Liver (tissue), 9 donors: ENCODE results near the gene LYST. TPM values are rescaled to one million over a fixed set of nuclear protein-coding genes. Genes with fewer than 3 reads are reported as not detected.

ENCODE experiments used
- DNase-seq: peaks from one replicate; pipeline ENCODE4 v3.0.0-alpha.2; 2017; ENCODE audit warnings: low spot score
- H3K27ac ChIP-seq, 2 donors: one replicate each; pipeline ENCODE4 v1.7.0; 2013; ENCODE audit warnings: inconsistent platforms in 2 of 2, low read length in 2 of 2, control low read depth in 1 of 2, low read depth in 1 of 2, mild to moderate bottlenecking in 1 of 2
- H3K27me3 ChIP-seq, 4 donors: one replicate each; pipeline versions ENCODE4 v1.6.1 to v1.7.0; 2013; ENCODE audit warnings: low read length in 3 of 4, inconsistent platforms in 1 of 4, mild to moderate bottlenecking in 1 of 4, moderate library complexity in 1 of 4; ENCODE audit not compliant: control insufficient read depth in 4 of 4, insufficient read depth in 4 of 4
- H3K36me3 ChIP-seq, 4 donors: one replicate each; pipeline versions ENCODE4 v1.6.1 to v1.7.0; 2013; ENCODE audit warnings: low read length in 3 of 4, mild to moderate bottlenecking in 3 of 4, low read depth in 1 of 4, moderate library complexity in 1 of 4; ENCODE audit not compliant: control insufficient read depth in 4 of 4, insufficient read depth in 3 of 4
- H3K4me1 ChIP-seq, 4 donors: one replicate each; pipeline versions ENCODE4 v1.6.1 to v1.7.0; 2013; ENCODE audit warnings: low read length in 3 of 4, mild to moderate bottlenecking in 3 of 4, moderate library complexity in 1 of 4; ENCODE audit not compliant: control insufficient read depth in 4 of 4, insufficient read depth in 4 of 4
- H3K4me3 ChIP-seq, 3 donors: one replicate each; pipeline versions ENCODE4 v1.6.1 to v1.7.0; 2013; ENCODE audit warnings: low read length in 3 of 3, control low read depth in 1 of 3, low read depth in 1 of 3, mild to moderate bottlenecking in 1 of 3
- H3K9ac ChIP-seq, 2 donors: one replicate each; pipeline ENCODE4 v1.7.0; 2013; ENCODE audit warnings: low read length in 2 of 2, mild to moderate bottlenecking in 2 of 2, moderate library complexity in 2 of 2, control low read depth in 1 of 2, low read depth in 1 of 2
- H3K9me3 ChIP-seq, 4 donors: one replicate each; pipeline versions ENCODE4 v1.6.1 to v1.7.0; 2013; ENCODE audit warnings: low read length in 3 of 4; ENCODE audit not compliant: control insufficient read depth in 4 of 4
- EGR1 ChIP-seq, 2 donors: IDR thresholded peaks; 2 replicates each; pipeline ENCODE4 v1.6.1; 2016 to 2018; ENCODE audit warnings: antibody characterized with exemption in 2 of 2, low read depth in 2 of 2
- FOXA1 ChIP-seq: IDR thresholded peaks from 2 replicates; pipeline ENCODE4 v1.6.1; 2016; ENCODE audit warnings: antibody characterized with exemption
- FOXA2 ChIP-seq: IDR thresholded peaks from 2 replicates; pipeline ENCODE4 v1.6.1; 2016; ENCODE audit warnings: antibody characterized with exemption
- GABPA ChIP-seq, 2 donors: IDR thresholded peaks in 1 of 2; conservative IDR thresholded peaks in 1 of 2; 2 replicates each; pipeline ENCODE4 v1.6.1; 2016; ENCODE audit warnings: antibody characterized with exemption in 2 of 2, mild to moderate bottlenecking in 1 of 2, moderate library complexity in 1 of 2
- HNF4G ChIP-seq: IDR thresholded peaks from 2 replicates; pipeline ENCODE4 v1.6.1; 2016; ENCODE audit warnings: antibody characterized with exemption
- JUND ChIP-seq, 2 donors: IDR thresholded peaks; 2 replicates each; pipeline ENCODE4 v1.6.1; 2016; ENCODE audit warnings: antibody characterized with exemption in 2 of 2
- NR2F2 ChIP-seq: IDR thresholded peaks from 2 replicates; pipeline ENCODE4 v1.6.1; 2016; ENCODE audit warnings: antibody characterized with exemption
- RXRA ChIP-seq, 2 donors: IDR thresholded peaks; 2 replicates each; pipeline ENCODE4 v1.6.1; 2017 to 2018; ENCODE audit warnings: antibody characterized with exemption in 2 of 2, mild to moderate bottlenecking in 1 of 2
- SP1 ChIP-seq: IDR thresholded peaks from 2 replicates; pipeline ENCODE4 v1.6.1; 2018; ENCODE audit warnings: antibody characterized with exemption, mild to moderate bottlenecking
- TAF1 ChIP-seq: conservative IDR thresholded peaks from 2 replicates; pipeline ENCODE4 v1.6.1; 2016; ENCODE audit warnings: antibody characterized with exemption, mild to moderate bottlenecking
- YY1 ChIP-seq: IDR thresholded peaks from 2 replicates; pipeline ENCODE4 v1.6.1; 2016; ENCODE audit warnings: antibody characterized with exemption, mild to moderate bottlenecking
- WGBS: extraction: QIAGEN DNeasy Blood & Tissue Kit; methylation state at CpG from one replicate; pipeline ENCODE4 v1.1.7; 2013; 5-methylcytosine and 5-hydroxymethylcytosine counted together
- polyA plus RNA-seq, 2 donors: library from polyadenylated mRNA; stranded (reverse) in 1 of 2; unstranded in 1 of 2; fragments of 200-250 nt in 1 of 2; fragments of >200 nt in 1 of 2; fragmentation: Nextera tagmentation in 1 of 2; extraction: Ambion mirVana in 1 of 2; gene quantifications; one replicate each; pipeline versions ENCODE4 v1.2.1 to v1.2.3, GENCODE V29; 2013 to 2015
- total RNA-seq, 2 donors: library from RNA; depleted of rRNA; stranded (reverse); fragments of >200 nt; gene quantifications; one replicate each; pipeline ENCODE4 v1.2.3, GENCODE V29; 2014
- TF ChIP-seq, protein P1 (sequence below): IDR thresholded peaks from 2 replicates; pipeline ENCODE4 v1.6.1; 2016; ENCODE audit warnings: antibody characterized with exemption, mild to moderate bottlenecking
- TF ChIP-seq, protein P2 (sequence below): IDR thresholded peaks from 2 replicates; pipeline ENCODE4 v1.6.1; 2016; ENCODE audit warnings: antibody characterized with exemption
- donor health status: healthy.
- donor health status: healthy.
- donor health status: healthy.
- donor health status: healthy.
- donor health status: healthy.

The LYST gene
- total and polyA plus RNA-seq, 4 donors: 3.4 to 45.9 (median 14.2) TPM

DNA sequence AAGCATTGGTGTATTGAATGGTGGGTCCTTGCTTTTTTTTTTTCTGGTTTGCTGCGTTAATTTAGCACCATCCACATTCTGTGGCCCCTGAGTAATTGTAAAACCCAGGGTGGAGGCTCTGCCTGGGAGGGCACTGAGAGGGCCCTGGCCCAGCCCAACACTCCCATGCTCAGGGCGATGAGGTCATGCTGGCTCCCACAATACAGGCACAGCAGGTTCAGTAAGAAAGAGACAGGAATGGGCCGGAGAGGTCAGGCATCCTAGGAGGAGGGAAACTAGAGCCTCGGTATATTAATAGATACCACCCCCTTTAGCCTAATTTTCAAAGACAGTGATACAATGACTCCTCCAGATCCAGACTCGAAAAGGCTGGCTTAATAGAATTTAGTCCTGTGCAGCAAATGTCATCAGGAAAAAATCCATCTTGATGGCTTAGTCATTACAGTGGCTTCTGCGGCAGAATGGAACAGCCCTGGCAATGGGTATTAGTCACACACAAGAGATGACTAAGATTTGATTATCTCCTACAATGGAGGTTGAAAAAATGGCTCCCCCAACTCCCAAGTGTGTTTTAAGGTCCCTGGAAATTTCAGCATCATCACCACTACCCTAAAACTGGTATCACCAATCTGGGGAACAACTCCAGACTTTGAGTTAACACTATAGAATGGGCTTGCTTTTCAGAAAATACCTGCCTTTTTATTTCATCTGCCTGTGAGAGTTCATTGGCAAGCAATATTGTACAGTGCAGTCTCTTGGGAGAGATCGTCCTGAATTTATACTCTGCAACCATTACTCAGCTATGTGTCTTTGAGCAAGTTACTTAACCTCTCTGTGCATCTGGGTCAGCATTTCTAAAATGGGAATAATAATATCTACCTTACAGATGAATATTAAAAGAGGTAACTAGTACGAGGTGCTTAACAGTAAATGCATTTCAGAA is 43.9 kb upstream of the LYST start:
- no peaks in the 10 kb centered on the region for H3K27me3 ChIP-seq
- H3K27ac ChIP-seq: no peak overlapping the region
- no peak overlapping the region for H3K4me3 ChIP-seq
- WGBS: 82% methylated on average over 8 of the region's 8 CpGs
- no peaks in the 10 kb centered on the region for H3K36me3 ChIP-seq
- H3K4me1 ChIP-seq: no peaks in the 10 kb centered on the region
- H3K9me3 ChIP-seq: no peaks in the 10 kb centered on the region
- no peak overlapping the region for H3K9ac ChIP-seq
- no peak for DNase-seq
- TF ChIP-seq JUND (IDR thresholded peaks at IDR 0.05): no peak
- TF ChIP-seq TAF1: no peak
- no peak for TF ChIP-seq FOXA2
- TF ChIP-seq, protein P1, sequence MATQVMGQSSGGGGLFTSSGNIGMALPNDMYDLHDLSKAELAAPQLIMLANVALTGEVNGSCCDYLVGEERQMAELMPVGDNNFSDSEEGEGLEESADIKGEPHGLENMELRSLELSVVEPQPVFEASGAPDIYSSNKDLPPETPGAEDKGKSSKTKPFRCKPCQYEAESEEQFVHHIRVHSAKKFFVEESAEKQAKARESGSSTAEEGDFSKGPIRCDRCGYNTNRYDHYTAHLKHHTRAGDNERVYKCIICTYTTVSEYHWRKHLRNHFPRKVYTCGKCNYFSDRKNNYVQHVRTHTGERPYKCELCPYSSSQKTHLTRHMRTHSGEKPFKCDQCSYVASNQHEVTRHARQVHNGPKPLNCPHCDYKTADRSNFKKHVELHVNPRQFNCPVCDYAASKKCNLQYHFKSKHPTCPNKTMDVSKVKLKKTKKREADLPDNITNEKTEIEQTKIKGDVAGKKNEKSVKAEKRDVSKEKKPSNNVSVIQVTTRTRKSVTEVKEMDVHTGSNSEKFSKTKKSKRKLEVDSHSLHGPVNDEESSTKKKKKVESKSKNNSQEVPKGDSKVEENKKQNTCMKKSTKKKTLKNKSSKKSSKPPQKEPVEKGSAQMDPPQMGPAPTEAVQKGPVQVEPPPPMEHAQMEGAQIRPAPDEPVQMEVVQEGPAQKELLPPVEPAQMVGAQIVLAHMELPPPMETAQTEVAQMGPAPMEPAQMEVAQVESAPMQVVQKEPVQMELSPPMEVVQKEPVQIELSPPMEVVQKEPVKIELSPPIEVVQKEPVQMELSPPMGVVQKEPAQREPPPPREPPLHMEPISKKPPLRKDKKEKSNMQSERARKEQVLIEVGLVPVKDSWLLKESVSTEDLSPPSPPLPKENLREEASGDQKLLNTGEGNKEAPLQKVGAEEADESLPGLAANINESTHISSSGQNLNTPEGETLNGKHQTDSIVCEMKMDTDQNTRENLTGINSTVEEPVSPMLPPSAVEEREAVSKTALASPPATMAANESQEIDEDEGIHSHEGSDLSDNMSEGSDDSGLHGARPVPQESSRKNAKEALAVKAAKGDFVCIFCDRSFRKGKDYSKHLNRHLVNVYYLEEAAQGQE: no peak
- no peak for TF ChIP-seq HNF4G
- no peak for TF ChIP-seq GABPA (IDR thresholded peaks at IDR 0.05 in 1 of 2, conservative IDR thresholded peaks at IDR 0.05 in 1 of 2)
- TF ChIP-seq RXRA (IDR thresholded peaks at IDR 0.05): no peak

DNA sequence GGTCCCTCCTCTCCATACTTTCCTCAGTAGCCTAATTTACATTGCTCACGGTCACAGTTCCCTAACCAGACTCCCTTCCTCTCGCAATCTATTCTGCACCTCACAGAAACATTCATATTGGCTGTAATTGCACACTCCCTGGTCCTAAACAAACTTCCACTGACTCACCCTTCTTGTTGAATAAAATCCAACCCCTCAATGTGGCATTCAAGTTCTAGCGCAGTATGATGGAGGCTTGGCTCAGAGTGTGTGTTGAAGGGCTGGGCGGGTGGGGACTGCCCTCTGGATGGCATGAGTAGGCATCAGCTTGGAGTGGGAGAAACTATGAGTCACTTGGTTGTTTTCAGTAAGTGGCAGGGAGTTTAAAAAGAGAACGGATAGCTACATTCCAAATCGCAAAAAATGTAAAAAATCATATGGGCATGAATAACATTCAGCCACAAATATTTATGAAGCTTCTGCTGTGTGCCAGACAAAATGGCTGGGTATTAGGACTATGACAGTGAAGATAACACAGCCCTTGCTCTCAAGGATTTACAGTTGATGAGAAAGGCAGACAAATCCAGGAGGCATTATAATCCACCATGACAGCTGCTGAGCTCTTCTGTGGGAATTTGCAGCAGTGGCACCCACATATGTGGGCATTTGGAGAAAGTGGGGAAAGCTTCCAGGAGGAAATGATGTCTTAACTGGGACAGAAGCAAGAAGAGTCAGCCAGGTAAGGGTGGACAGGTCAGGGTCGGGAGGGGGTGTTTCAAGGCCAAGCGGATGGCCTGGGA is 42.2 kb upstream of the LYST start:
- Histone ChIP-seq H3K9me3 (no peaks in the 10 kb centered on the region), H3K9ac (no peak overlapping the region), H3K4me1 (no peaks in the 10 kb centered on the region), H3K27me3 (no peaks in the 10 kb centered on the region), H3K36me3 (no peaks in the 10 kb centered on the region), H3K4me3 (no peak overlapping the region), H3K27ac (no peak overlapping the region)
- DNase-seq: no peak
- no peak for TF ChIP-seq HNF4G
- no peak for TF ChIP-seq YY1
- WGBS: 85% methylated on average over 8 of the region's 8 CpGs

DNA sequence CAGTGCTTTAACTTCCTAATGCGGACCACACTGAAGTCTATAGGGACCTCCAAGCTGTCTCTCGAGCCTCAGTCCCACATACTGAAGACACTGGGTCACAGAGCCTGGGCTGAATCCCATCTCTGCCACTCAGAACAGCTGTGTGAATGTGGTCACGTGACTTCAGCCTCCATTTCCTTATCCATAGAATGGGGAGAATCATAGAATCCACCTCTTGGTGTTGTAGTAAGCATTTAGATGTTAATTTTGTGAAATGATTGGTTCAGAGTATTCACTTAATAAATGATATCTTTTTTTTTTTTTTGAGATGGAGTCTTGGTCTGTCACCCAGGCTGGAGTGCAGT is 41.2 kb upstream of the LYST start:
- 95% methylated on average over 3 of the region's 3 CpGs for WGBS
- Histone ChIP-seq H3K4me1 (no peaks in the 10 kb centered on the region), H3K4me3 (no peak overlapping the region), H3K27me3 (no peaks in the 10 kb centered on the region), H3K9me3 (no peaks in the 10 kb centered on the region), H3K36me3 (peaks cover 0 to 3% (median 0%) of the 10 kb centered on the region in 4 donors), H3K27ac (no peak overlapping the region), H3K9ac (no peak overlapping the region)
- no peak for DNase-seq
- TF ChIP-seq TAF1 (no peak), SP1 (no peak), EGR1 (IDR thresholded peaks at IDR 0.05; ENCODE audit: low read depth in 2 of 2) (no peak), HNF4G (no peak), NR2F2 (no peak), FOXA2 (no peak), FOXA1 (no peak)
- TF ChIP-seq, protein P1: no peak
- TF ChIP-seq, protein P2, sequence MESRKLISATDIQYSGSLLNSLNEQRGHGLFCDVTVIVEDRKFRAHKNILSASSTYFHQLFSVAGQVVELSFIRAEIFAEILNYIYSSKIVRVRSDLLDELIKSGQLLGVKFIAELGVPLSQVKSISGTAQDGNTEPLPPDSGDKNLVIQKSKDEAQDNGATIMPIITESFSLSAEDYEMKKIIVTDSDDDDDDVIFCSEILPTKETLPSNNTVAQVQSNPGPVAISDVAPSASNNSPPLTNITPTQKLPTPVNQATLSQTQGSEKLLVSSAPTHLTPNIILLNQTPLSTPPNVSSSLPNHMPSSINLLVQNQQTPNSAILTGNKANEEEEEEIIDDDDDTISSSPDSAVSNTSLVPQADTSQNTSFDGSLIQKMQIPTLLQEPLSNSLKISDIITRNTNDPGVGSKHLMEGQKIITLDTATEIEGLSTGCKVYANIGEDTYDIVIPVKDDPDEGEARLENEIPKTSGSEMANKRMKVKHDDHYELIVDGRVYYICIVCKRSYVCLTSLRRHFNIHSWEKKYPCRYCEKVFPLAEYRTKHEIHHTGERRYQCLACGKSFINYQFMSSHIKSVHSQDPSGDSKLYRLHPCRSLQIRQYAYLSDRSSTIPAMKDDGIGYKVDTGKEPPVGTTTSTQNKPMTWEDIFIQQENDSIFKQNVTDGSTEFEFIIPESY: no peak
